ENCODE data around the gene TSPAN10. TPM values are rescaled to one million over a fixed set of nuclear protein-coding genes. Genes with fewer than 3 reads are reported as not detected.

The TSPAN10 gene
- total and polyA plus RNA-seq, 9 of the 15 experiments (the other 6 are each of a cell fraction or from before 2014, with no cell fraction given), result 0.05 to 0.31 (median 0.13) TPM; not detected in 1

GRCh38 chr17:81666092-81666341, 29.0 kb downstream of the TSPAN10 start (continued):
- no peak for TF ChIP-seq ATF6 (CRISPR knock-in tag; IDR thresholded peaks at IDR 0.05)
- peak; percentile 54; the same call in 1 of the 2 replicates for TF ChIP-seq HMBOX1 (IDR thresholded peaks at IDR 0.05)

- H3K9me1 ChIP-seq (ENCODE audit: control insufficient read depth, insufficient read depth, low read length), result no peaks in the 10 kb centered on the region
- ChIA-PET CTCF (ENCODE audit: low intra/inter-chr PET ratio) (no interaction called here), POLR2A (interaction anchor here (0.6 to 2.0 kb wide), 7 partner anchors 9 to 48 kb away, joined by 4 to 9 read pairs (median 6); partner anchors contain the start of genes ARL16 and HGS)
- peak; percentile 95 to 98 (median 97) for DNase-seq (ENCODE audit: extremely low read depth in 1 of 4, low spot score in 3 of 4)
- under 1% methylated on average over 71 of the region's 96 CpGs for WGBS (ENCODE audit: insufficient coverage, low coverage, missing lambda C conversion rate)
- H3K4me1 ChIP-seq (replicated peaks in 1 of 2; ENCODE audit: control insufficient read depth in 2 of 2, insufficient read depth in 2 of 2, low read length in 2 of 2), result peaks cover 36 to 77% of the 10 kb centered on the region in 2 experiments
- H3K9ac ChIP-seq (ENCODE audit: insufficient read depth in 1 of 2, low read depth in 2 of 2, low read length in 2 of 2), result peak within 1 kb of the TSS; percentile 99 to 100
- intact Hi-C loops (cut with micrococcal nuclease), result loop anchor here (1.0 to 5.0 kb wide), 2 partner anchors 30 to 36 kb away; partner anchors contain the start of gene MRPL12
- peaks cover 63% of the 10 kb centered on the region for H3K79me2 ChIP-seq (ENCODE audit: control insufficient read depth, insufficient read depth, low read length)
- H4K20me1 ChIP-seq (replicated peaks; ENCODE audit: control insufficient read depth, insufficient read depth, low read length), result no peaks in the 10 kb centered on the region
- in situ Hi-C loops (cut with MboI), result no loop called here
- H3K27me3 ChIP-seq (ENCODE audit: control insufficient read depth in 2 of 2, insufficient read depth in 2 of 2, low read length in 2 of 2), result no peaks in the 10 kb centered on the region
- ATAC-seq, result peak; percentile 94
- peak within 1 kb of the TSS; percentile 94 for H3K4me2 ChIP-seq (ENCODE audit: insufficient read depth, low read length)
- H3K36me3 ChIP-seq (ENCODE audit: control insufficient read depth, insufficient read depth, low read length), result peaks cover 56% of the 10 kb centered on the region
- FAIRE-seq, result peak; percentile 82
- H3K27ac ChIP-seq (ENCODE audit: extremely low read depth, low read depth, low read length), result peak within 1 kb of the TSS; percentile 98
- no TSS peak for BruUV-seq (replicated peaks)
- peak within 1 kb of the TSS; percentile 53 for H2AFZ ChIP-seq (ENCODE audit: low read depth, low read length)
- no peaks in the 10 kb centered on the region for H3K9me3 ChIP-seq (replicated peaks; ENCODE audit: control insufficient read depth, insufficient read depth, low read depth, low read length)
- peak within 1 kb of the TSS; percentile 87 for H3K4me3 ChIP-seq
- TF ChIP-seq ERF (CRISPR knock-in tag; IDR thresholded peaks at IDR 0.05), result 0 out of 2 replicates have a peak, but pooled peaks have one; percentile 60
- TF ChIP-seq SIN3A (IDR thresholded peaks at IDR 0.05; ENCODE audit: borderline replicate concordance in 2 of 2, control insufficient read depth in 1 of 2, low read depth in 2 of 2, low read length in 2 of 2), result peak; percentile 85
- TF ChIP-seq CREB5 (CRISPR knock-in tag; IDR thresholded peaks at IDR 0.05), result no peak
- TF ChIP-seq POLR2H (tag; IDR thresholded peaks at IDR 0.05; ENCODE audit: low read depth), result peak; percentile 40; the same call in 1 of the 2 replicates
- 0 out of 2 replicates have a peak, but pooled peaks have one; percentile 52 for TF ChIP-seq THAP7 (CRISPR knock-in tag; IDR thresholded peaks at IDR 0.05)
Observed at GRCh38 chr17:81666342-81667191, 29.6 kb downstream of the TSPAN10 start, which contains the start of the genes CCDC137 and OXLD1. TSS of gene CCDC137 (plus strand) at chr17:81666737. CDS start at chr17:81666767, 30 bp downstream. TSS of gene OXLD1 (minus strand) at chr17:81666605. CDS start at chr17:81666577, 28 bp downstream.
